ENCODE results near the gene FES. TPM values are rescaled to one million over a fixed set of nuclear protein-coding genes. Genes with fewer than 3 reads are reported as not detected.

FES gene
- total RNA-seq, 2 experiments from 2014 or later: 3.2 to 3.3 TPM

DNA sequence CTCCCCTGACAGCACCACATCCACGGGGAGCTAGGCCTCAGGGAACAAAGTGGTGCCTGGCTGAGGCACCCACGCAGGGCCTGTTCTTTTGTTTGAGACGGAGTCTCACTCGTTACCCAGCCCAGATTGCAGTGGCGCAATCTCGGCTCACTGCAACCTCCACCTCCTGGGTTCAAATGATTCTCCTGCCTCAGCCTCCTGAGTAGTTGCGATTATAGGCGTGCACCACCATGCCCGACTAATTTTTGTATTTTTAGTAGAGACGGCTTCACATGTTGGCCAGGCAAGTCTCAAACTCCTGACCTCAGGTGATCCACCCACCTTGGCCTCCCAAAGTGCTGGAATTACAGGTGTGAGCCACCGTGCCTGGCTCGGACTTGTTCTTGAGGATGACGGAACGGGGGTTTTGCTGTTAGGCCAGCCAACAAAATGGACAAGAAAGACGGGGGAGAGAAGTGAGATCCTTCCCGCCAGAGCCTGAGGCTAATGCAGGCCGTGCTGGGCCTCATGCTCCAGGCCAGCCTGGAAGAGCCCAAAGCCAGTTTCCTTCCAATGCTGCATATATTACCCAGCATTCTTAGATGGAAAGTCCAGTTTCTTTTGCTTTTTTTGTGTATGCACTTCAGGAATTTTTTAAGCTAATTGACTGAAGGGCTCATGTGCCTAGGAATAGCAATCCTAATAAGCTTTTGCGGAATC is 44.0 kb upstream of the FES start:
- Histone ChIP-seq H3K9me2 (ENCODE audit: insufficient read depth, low read length) (no peaks in the 10 kb centered on the region), H3K36me3 (ENCODE audit: insufficient read depth, low read length) (no peaks in the 10 kb centered on the region), H2AFZ (ENCODE audit: low read length) (peak overlapping the region; percentile 87; the same call in 1 of the 2 replicates), H3K4me2 (ENCODE audit: low read length) (peak overlapping the region; percentile 73), H4K20me1 (ENCODE audit: insufficient read depth, low read length) (no peaks in the 10 kb centered on the region), H3K4me1 (ENCODE audit: insufficient read depth, low read length, poor library complexity, severe bottlenecking) (peaks cover 44% of the 10 kb centered on the region), H3K79me2 (ENCODE audit: insufficient read depth, low read depth, low read length) (no peaks in the 10 kb centered on the region), H3K4me3 (ENCODE audit: low read depth, low read length, poor library complexity, severe bottlenecking) (peak overlapping the region; percentile 69), H3K27ac (ENCODE audit: low read depth, low read length, poor library complexity, severe bottlenecking) (peak overlapping the region; percentile 36), H3K9me3 (ENCODE audit: low read length) (no peaks in the 10 kb centered on the region)
- TF ChIP-seq, protein P1, sequence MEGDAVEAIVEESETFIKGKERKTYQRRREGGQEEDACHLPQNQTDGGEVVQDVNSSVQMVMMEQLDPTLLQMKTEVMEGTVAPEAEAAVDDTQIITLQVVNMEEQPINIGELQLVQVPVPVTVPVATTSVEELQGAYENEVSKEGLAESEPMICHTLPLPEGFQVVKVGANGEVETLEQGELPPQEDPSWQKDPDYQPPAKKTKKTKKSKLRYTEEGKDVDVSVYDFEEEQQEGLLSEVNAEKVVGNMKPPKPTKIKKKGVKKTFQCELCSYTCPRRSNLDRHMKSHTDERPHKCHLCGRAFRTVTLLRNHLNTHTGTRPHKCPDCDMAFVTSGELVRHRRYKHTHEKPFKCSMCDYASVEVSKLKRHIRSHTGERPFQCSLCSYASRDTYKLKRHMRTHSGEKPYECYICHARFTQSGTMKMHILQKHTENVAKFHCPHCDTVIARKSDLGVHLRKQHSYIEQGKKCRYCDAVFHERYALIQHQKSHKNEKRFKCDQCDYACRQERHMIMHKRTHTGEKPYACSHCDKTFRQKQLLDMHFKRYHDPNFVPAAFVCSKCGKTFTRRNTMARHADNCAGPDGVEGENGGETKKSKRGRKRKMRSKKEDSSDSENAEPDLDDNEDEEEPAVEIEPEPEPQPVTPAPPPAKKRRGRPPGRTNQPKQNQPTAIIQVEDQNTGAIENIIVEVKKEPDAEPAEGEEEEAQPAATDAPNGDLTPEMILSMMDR (conservative IDR thresholded peaks at IDR 0.05; ENCODE audit: low read length): no peak
- no peak for TF ChIP-seq EZH2phosphoT487 (IDR thresholded peaks at IDR 0.05; ENCODE audit: borderline replicate concordance, low read depth, low read length)
- ChIA-PET POLR2A (interaction anchor here (0.6 to 1.6 kb wide), 12 partner anchors 11 to 542 kb away, joined by 3 to 15 read pairs (median 6); no protein-coding TSS in a partner anchor), CTCF (ENCODE audit: unreplicated experiment) (interaction anchor here (0.6 to 1.9 kb wide), 5 partner anchors 15 to 94 kb away, joined by 3 to 18 read pairs (median 7); no protein-coding TSS in a partner anchor)
- intact Hi-C loops (cut with micrococcal nuclease; ENCODE audit: unreplicated experiment): no loop called here
- DNase-seq (ENCODE audit: low spot score): no peak
- BruUV-seq (replicated peaks): no TSS peak

DNA sequence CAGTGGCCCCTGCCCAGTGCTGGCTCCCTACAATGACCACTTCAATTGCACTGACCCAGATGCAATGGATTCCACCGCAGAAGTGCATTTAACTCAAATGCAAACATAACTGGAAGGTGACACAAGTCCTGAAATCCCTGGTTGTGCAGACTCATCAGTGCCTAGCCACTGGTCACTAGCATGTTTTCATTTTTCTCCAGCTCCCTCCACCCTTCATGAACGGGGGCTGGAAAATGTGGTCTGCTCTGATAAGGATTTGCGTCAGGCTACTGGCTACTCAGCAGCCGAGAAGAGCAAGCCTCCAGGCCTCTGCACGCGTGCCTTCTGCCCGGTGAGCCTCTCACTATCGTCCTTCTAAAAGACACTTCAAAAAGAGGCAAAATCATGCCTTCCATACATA is 43.4 kb upstream of the FES start:
- TF ChIP-seq EZH2phosphoT487 (IDR thresholded peaks at IDR 0.05; ENCODE audit: borderline replicate concordance, low read depth, low read length): no peak
- TF ChIP-seq, protein P1 (conservative IDR thresholded peaks at IDR 0.05; ENCODE audit: low read length): no peak
- Histone ChIP-seq H3K4me3 (ENCODE audit: low read depth, low read length, poor library complexity, severe bottlenecking) (no peak overlapping the region), H3K9me2 (ENCODE audit: insufficient read depth, low read length) (no peaks in the 10 kb centered on the region), H3K36me3 (ENCODE audit: insufficient read depth, low read length) (no peaks in the 10 kb centered on the region), H3K9me3 (ENCODE audit: low read length) (no peaks in the 10 kb centered on the region), H3K4me2 (ENCODE audit: low read length) (peak overlapping the region; percentile 73), H4K20me1 (ENCODE audit: insufficient read depth, low read length) (no peaks in the 10 kb centered on the region), H3K27ac (ENCODE audit: low read depth, low read length, poor library complexity, severe bottlenecking) (no peak overlapping the region), H2AFZ (ENCODE audit: low read length) (no peak overlapping the region), H3K79me2 (ENCODE audit: insufficient read depth, low read depth, low read length) (no peaks in the 10 kb centered on the region), H3K4me1 (ENCODE audit: insufficient read depth, low read length, poor library complexity, severe bottlenecking) (peaks cover 48% of the 10 kb centered on the region)
- intact Hi-C loops (cut with micrococcal nuclease; ENCODE audit: unreplicated experiment): no loop called here
- CTCF ChIA-PET (ENCODE audit: unreplicated experiment): interaction anchor here (1.9 kb wide), 1 partner anchor 45 kb away, joined by 10 read pairs; no protein-coding TSS in a partner anchor
- DNase-seq (ENCODE audit: low spot score): no peak
- BruUV-seq (replicated peaks): no TSS peak
- POLR2A ChIA-PET: interaction anchor here (0.6 kb wide), 1 partner anchor 11 kb away, joined by 5 read pairs; no protein-coding TSS in a partner anchor

DNA sequence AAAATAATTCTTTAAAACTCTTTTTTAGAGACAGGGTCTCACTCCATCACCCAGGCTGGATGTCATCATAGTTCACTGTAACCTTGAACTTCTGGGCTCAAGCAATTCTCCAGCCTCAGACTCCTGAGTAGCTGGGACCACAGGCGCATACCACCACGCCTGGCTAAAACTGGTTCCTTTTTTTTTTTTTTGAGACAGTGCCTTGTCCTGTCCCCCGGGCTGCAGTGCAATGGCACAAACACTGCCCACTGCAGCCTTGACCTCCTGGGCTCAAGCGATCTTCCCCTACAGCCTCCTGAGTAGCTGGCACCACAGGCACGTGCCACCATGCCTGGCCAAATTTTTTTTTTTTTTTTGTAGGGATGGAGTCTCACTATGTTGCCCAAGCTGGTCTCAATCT is 39.6 kb upstream of the FES start:
- Histone ChIP-seq H3K9me3 (ENCODE audit: low read length) (no peaks in the 10 kb centered on the region), H3K4me1 (ENCODE audit: insufficient read depth, low read length, poor library complexity, severe bottlenecking) (peaks cover 32% of the 10 kb centered on the region), H2AFZ (ENCODE audit: low read length) (peak overlapping the region; percentile 33), H3K36me3 (ENCODE audit: insufficient read depth, low read length) (no peaks in the 10 kb centered on the region), H3K4me3 (ENCODE audit: low read depth, low read length, poor library complexity, severe bottlenecking) (no peak overlapping the region), H3K79me2 (ENCODE audit: insufficient read depth, low read depth, low read length) (no peaks in the 10 kb centered on the region), H3K27ac (ENCODE audit: low read depth, low read length, poor library complexity, severe bottlenecking) (peak overlapping the region; percentile 34), H4K20me1 (ENCODE audit: insufficient read depth, low read length) (no peaks in the 10 kb centered on the region), H3K9me2 (ENCODE audit: insufficient read depth, low read length) (no peaks in the 10 kb centered on the region), H3K4me2 (ENCODE audit: low read length) (peak overlapping the region; percentile 24)
- POLR2A ChIA-PET: interaction anchor here (0.6 kb wide), 1 partner anchor 233 kb away, joined by 3 read pairs; no protein-coding TSS in a partner anchor
- TF ChIP-seq, protein P1 (conservative IDR thresholded peaks at IDR 0.05; ENCODE audit: low read length): no peak
- TF ChIP-seq EZH2phosphoT487 (IDR thresholded peaks at IDR 0.05; ENCODE audit: borderline replicate concordance, low read depth, low read length): no peak
- BruUV-seq (replicated peaks): no TSS peak
- DNase-seq (ENCODE audit: low spot score): no peak
- intact Hi-C loops (cut with micrococcal nuclease; ENCODE audit: unreplicated experiment): no loop called here
- CTCF ChIA-PET (ENCODE audit: unreplicated experiment): interaction anchor here (0.6 kb wide), 1 partner anchor 128 kb away, joined by 3 read pairs; no protein-coding TSS in a partner anchor

Data from OCI-LY7 (cell line).